ENCODE measurements around the gene DCUN1D3. TPM values are rescaled to one million over a fixed set of nuclear protein-coding genes. Genes with fewer than 3 reads are reported as not detected.

DCUN1D3 gene
- total RNA-seq, 1 donor from 2014 or later: 12.9 TPM

GRCh38 chr16:20886320-20886719 is 13.8 kb downstream of the DCUN1D3 start:
- H3K27ac Mint-ChIP-seq: no peak overlapping the region

GRCh38 chr16:20884240-20884556 is 16.0 kb downstream of the DCUN1D3 start:
- no peak for TF ChIP-seq CTCF (conservative IDR thresholded peaks at IDR 0.05)
- H3K27me3 Mint-ChIP-seq: no peaks in the 10 kb centered on the region
- H3K4me1 Mint-ChIP-seq (ENCODE audit: unreplicated experiment): peaks cover 15% of the 10 kb centered on the region
- DNase-seq (ENCODE audit: extremely low spot score, unreplicated experiment): no peak
- no peak overlapping the region for H3K27ac Mint-ChIP-seq
- peaks cover 11% of the 10 kb centered on the region for H3K36me3 Mint-ChIP-seq
- H3K4me3 Mint-ChIP-seq: no peak overlapping the region
- no peaks in the 10 kb centered on the region for H3K9me3 Mint-ChIP-seq

More at GRCh38 chr16:20886320-20886719, 13.8 kb downstream of the DCUN1D3 start:
- H3K9me3 Mint-ChIP-seq: no peaks in the 10 kb centered on the region
- peaks cover 12% of the 10 kb centered on the region for H3K4me1 Mint-ChIP-seq (ENCODE audit: unreplicated experiment)
- no peak for DNase-seq (ENCODE audit: extremely low spot score, unreplicated experiment)
- no peak for TF ChIP-seq CTCF (conservative IDR thresholded peaks at IDR 0.05)
- H3K4me3 Mint-ChIP-seq: no peak overlapping the region
- no peaks in the 10 kb centered on the region for H3K27me3 Mint-ChIP-seq
- H3K36me3 Mint-ChIP-seq: peaks cover 17% of the 10 kb centered on the region

GRCh38 chr16:20883554-20884239 is 16.5 kb downstream of the DCUN1D3 start:
- Mint-ChIP-seq H3K27me3 (no peaks in the 10 kb centered on the region), H3K4me3 (no peak overlapping the region), H3K27ac (no peak overlapping the region), H3K9me3 (no peaks in the 10 kb centered on the region), H3K36me3 (peaks cover 11% of the 10 kb centered on the region), H3K4me1 (ENCODE audit: unreplicated experiment) (peaks cover 20% of the 10 kb centered on the region)
- no peak for DNase-seq (ENCODE audit: extremely low spot score, unreplicated experiment)
- no peak for TF ChIP-seq CTCF (conservative IDR thresholded peaks at IDR 0.05)

- Mint-ChIP-seq H3K36me3 (peaks cover 11% of the 10 kb centered on the region), H3K27me3 (no peaks in the 10 kb centered on the region), H3K27ac (no peak overlapping the region)
Observed at GRCh38 chr16:20881503-20881878, 18.7 kb downstream of the DCUN1D3 start.

GRCh38 chr16:20880867-20881502 is 19.2 kb downstream of the DCUN1D3 start:
- DNase-seq (ENCODE audit: extremely low spot score, unreplicated experiment): no peak
- TF ChIP-seq CTCF (conservative IDR thresholded peaks at IDR 0.05): no peak
- Mint-ChIP-seq H3K36me3 (peaks cover 11% of the 10 kb centered on the region), H3K9me3 (no peaks in the 10 kb centered on the region), H3K4me1 (ENCODE audit: unreplicated experiment) (peaks cover 27% of the 10 kb centered on the region), H3K4me3 (no peak overlapping the region), H3K27ac (no peak overlapping the region), H3K27me3 (no peaks in the 10 kb centered on the region)

More at GRCh38 chr16:20881503-20881878, 18.7 kb downstream of the DCUN1D3 start:
- Mint-ChIP-seq H3K4me1 (ENCODE audit: unreplicated experiment) (peaks cover 27% of the 10 kb centered on the region), H3K4me3 (no peak overlapping the region), H3K9me3 (no peaks in the 10 kb centered on the region)
- DNase-seq (ENCODE audit: extremely low spot score, unreplicated experiment): no peak
- no peak for TF ChIP-seq CTCF (conservative IDR thresholded peaks at IDR 0.05)
